ENCODE results near the gene UTS2B. TPM values are rescaled to one million over a fixed set of nuclear protein-coding genes. Genes with fewer than 3 reads are reported as not detected.

Gene UTS2B
- polyA plus RNA-seq, 1 of the 3 experiments (the other 2 are of a cell fraction), result 0.03 TPM

GRCh38 chr3:191357909-191358308 lies 27.6 kb upstream of the UTS2B start:
- Histone ChIP-seq H3K9ac (no peak overlapping the region), H3F3A (replicated peaks; ENCODE audit: insufficient read depth) (peaks cover 8% of the 10 kb centered on the region), H3K4me3 (ENCODE audit: low read depth in 2 of 2, low read length in 1 of 2) (no peak overlapping the region), H3K9me3 (no peaks in the 10 kb centered on the region), H3K36me3 (replicated peaks in 1 of 2; ENCODE audit: control insufficient read depth in 1 of 2, insufficient read depth in 2 of 2, low read length in 1 of 2) (peaks cover 49 to 51% of the 10 kb centered on the region in 2 experiments), H4K20me1 (ENCODE audit: insufficient read depth) (no peaks in the 10 kb centered on the region), H2AFZ (ENCODE audit: low read depth) (no peak overlapping the region), H3K27me3 (ENCODE audit: insufficient read depth) (no peaks in the 10 kb centered on the region), H3K4me2 (no peak overlapping the region), H3K9me2 (no peaks in the 10 kb centered on the region), H3K4me1 (ENCODE audit: control insufficient read depth in 1 of 2, insufficient read depth in 2 of 2, low read depth in 1 of 2, low read length in 1 of 2) (peaks cover 0 to 21% of the 10 kb centered on the region in 2 experiments; a peak in 2 of 4 replicates), H3K79me2 (ENCODE audit: insufficient read depth) (peaks cover 44% of the 10 kb centered on the region), H3K27ac (ENCODE audit: low read depth in 2 of 2, low read length in 1 of 2) (no peak overlapping the region)
- TF ChIP-seq, protein P1, sequence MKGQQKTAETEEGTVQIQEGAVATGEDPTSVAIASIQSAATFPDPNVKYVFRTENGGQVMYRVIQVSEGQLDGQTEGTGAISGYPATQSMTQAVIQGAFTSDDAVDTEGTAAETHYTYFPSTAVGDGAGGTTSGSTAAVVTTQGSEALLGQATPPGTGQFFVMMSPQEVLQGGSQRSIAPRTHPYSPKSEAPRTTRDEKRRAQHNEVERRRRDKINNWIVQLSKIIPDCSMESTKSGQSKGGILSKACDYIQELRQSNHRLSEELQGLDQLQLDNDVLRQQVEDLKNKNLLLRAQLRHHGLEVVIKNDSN (IDR thresholded peaks at IDR 0.05; ENCODE audit: borderline replicate concordance, low read depth), result no peak
- TF ChIP-seq RXRA (IDR thresholded peaks at IDR 0.05; ENCODE audit: borderline replicate concordance, low read depth) (no peak), MEF2A (IDR thresholded peaks at IDR 0.05; ENCODE audit: borderline replicate concordance, low read depth) (no peak), TEAD4 (IDR thresholded peaks at IDR 0.05; ENCODE audit: borderline replicate concordance, insufficient read depth) (no peak), GATA2 (CRISPR knock-in tag; IDR thresholded peaks at IDR 0.05) (no peak), REST (IDR thresholded peaks at IDR 0.05; ENCODE audit: low read depth, low read length) (no peak), NRF1 (IDR thresholded peaks at IDR 0.05; ENCODE audit: low read depth, low read length) (no peak), SMC3 (IDR thresholded peaks at IDR 0.05; ENCODE audit: low read depth, low read length) (no peak), FOXJ3 (CRISPR knock-in tag; IDR thresholded peaks at IDR 0.05) (no peak), NFIC (IDR thresholded peaks at IDR 0.05; ENCODE audit: borderline replicate concordance) (no peak), MXI1 (IDR thresholded peaks at IDR 0.05; ENCODE audit: low read depth, low read length) (no peak), PBX3 (IDR thresholded peaks at IDR 0.05) (no peak), MAX (IDR thresholded peaks at IDR 0.05; ENCODE audit: low read depth) (no peak), FOXM1 (IDR thresholded peaks at IDR 0.05; ENCODE audit: low read depth) (no peak), GABPA (IDR thresholded peaks at IDR 0.05; ENCODE audit: low read depth) (no peak), RFX5 (IDR thresholded peaks at IDR 0.05; ENCODE audit: low read length) (no peak), RCOR1 (IDR thresholded peaks at IDR 0.05; ENCODE audit: low read length) (no peak), FOSL2 (IDR thresholded peaks at IDR 0.05; ENCODE audit: borderline replicate concordance, low read depth) (no peak)
- TF ChIP-seq, protein P2, sequence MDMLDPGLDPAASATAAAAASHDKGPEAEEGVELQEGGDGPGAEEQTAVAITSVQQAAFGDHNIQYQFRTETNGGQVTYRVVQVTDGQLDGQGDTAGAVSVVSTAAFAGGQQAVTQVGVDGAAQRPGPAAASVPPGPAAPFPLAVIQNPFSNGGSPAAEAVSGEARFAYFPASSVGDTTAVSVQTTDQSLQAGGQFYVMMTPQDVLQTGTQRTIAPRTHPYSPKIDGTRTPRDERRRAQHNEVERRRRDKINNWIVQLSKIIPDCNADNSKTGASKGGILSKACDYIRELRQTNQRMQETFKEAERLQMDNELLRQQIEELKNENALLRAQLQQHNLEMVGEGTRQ (IDR thresholded peaks at IDR 0.05; ENCODE audit: borderline replicate concordance, low read depth, low read length), result no peak
- 94% methylated on average over 6 of the region's 6 CpGs for WGBS (ENCODE audit: low lambda C conversion rate)
- ChIA-PET POLR2A (no interaction called here), CTCF (interaction anchor here (0.7 to 1.8 kb wide), 2 partner anchors 11 to 32 kb away, joined by 3 to 6 read pairs; no protein-coding TSS in a partner anchor)
- no peak for DNase-seq
